ENCODE measurements around the gene KIF16B.

GRCh38 chr20:16270314-16270931 lies 302.8 kb downstream of the KIF16B start:
- no peak for TF ChIP-seq CTCF (IDR thresholded peaks at IDR 0.05 in 2 of 3, conservative IDR thresholded peaks at IDR 0.05 in 1 of 3; ENCODE audit: borderline replicate concordance in 1 of 3, insufficient read depth in 1 of 3, low read depth in 2 of 3, low read length in 2 of 3)
- TF ChIP-seq EZH2phosphoT487 (IDR thresholded peaks at IDR 0.05; ENCODE audit: borderline replicate concordance), result no peak
- TF ChIP-seq POLR2AphosphoS5 (IDR thresholded peaks at IDR 0.05; ENCODE audit: low read depth, low read length), result no peak
- TF ChIP-seq TCF7L2 (IDR thresholded peaks at IDR 0.05; ENCODE audit: borderline replicate concordance, extremely low read depth, insufficient read depth, insufficient read length), result no peak
- TF ChIP-seq POLR2A (IDR thresholded peaks at IDR 0.05; ENCODE audit: borderline replicate concordance, extremely low read depth, insufficient read depth, insufficient read length), result no peak
- TF ChIP-seq REST (IDR thresholded peaks at IDR 0.05; ENCODE audit: low read depth), result no peak
- no peak for TF ChIP-seq ZNF274 (IDR thresholded peaks at IDR 0.05; ENCODE audit: low read depth, low read length)
- TF ChIP-seq ZFX (IDR thresholded peaks at IDR 0.05), result no peak
- TF ChIP-seq EZH2 (IDR thresholded peaks at IDR 0.05), result no peak
- no peak for TF ChIP-seq CEBPB (IDR thresholded peaks at IDR 0.05; ENCODE audit: low read depth)
- no peak for TF ChIP-seq MAX (IDR thresholded peaks at IDR 0.05)
- TF ChIP-seq RAD21 (IDR thresholded peaks at IDR 0.05; ENCODE audit: low read depth), result no peak
- no peak for TF ChIP-seq ATF3 (IDR thresholded peaks at IDR 0.05)
